Measurements from ENCODE around the gene TGFB1I1. TPM values are rescaled to one million over a fixed set of nuclear protein-coding genes. Genes with fewer than 3 reads are reported as not detected.

TGFB1I1 gene
- total and polyA plus RNA-seq, 2 of the 13 experiments (the other 11 are each of a cell fraction or from before 2014, with no cell fraction given), result 0.80 to 2.9 TPM

GRCh38 chr16:31458844-31459686, 12.9 kb upstream of the TGFB1I1 start, which contains the start of gene ARMC5 (continued):
- TF ChIP-seq, protein P1, sequence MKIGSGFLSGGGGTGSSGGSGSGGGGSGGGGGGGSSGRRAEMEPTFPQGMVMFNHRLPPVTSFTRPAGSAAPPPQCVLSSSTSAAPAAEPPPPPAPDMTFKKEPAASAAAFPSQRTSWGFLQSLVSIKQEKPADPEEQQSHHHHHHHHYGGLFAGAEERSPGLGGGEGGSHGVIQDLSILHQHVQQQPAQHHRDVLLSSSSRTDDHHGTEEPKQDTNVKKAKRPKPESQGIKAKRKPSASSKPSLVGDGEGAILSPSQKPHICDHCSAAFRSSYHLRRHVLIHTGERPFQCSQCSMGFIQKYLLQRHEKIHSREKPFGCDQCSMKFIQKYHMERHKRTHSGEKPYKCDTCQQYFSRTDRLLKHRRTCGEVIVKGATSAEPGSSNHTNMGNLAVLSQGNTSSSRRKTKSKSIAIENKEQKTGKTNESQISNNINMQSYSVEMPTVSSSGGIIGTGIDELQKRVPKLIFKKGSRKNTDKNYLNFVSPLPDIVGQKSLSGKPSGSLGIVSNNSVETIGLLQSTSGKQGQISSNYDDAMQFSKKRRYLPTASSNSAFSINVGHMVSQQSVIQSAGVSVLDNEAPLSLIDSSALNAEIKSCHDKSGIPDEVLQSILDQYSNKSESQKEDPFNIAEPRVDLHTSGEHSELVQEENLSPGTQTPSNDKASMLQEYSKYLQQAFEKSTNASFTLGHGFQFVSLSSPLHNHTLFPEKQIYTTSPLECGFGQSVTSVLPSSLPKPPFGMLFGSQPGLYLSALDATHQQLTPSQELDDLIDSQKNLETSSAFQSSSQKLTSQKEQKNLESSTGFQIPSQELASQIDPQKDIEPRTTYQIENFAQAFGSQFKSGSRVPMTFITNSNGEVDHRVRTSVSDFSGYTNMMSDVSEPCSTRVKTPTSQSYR (CRISPR knock-in tag; IDR thresholded peaks at IDR 0.05; ENCODE audit: borderline replicate concordance), result no peak; the same call in 1 of the 2 replicates
- TF ChIP-seq, protein P2, sequence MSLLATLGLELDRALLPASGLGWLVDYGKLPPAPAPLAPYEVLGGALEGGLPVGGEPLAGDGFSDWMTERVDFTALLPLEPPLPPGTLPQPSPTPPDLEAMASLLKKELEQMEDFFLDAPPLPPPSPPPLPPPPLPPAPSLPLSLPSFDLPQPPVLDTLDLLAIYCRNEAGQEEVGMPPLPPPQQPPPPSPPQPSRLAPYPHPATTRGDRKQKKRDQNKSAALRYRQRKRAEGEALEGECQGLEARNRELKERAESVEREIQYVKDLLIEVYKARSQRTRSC (CRISPR knock-in tag; IDR thresholded peaks at IDR 0.05; ENCODE audit: low read depth), result no peak
- TF ChIP-seq POLR2AphosphoS5 (IDR thresholded peaks at IDR 0.05; ENCODE audit: low read depth, low read length) (peak; percentile 77), ZNF607 (CRISPR knock-in tag; IDR thresholded peaks at IDR 0.05; ENCODE audit: borderline replicate concordance) (peak; percentile 86), NR2F1 (CRISPR knock-in tag; IDR thresholded peaks at IDR 0.05) (peak in 1 of 2 experiments; percentile 30; a peak in 2 of 4 replicates), ZNF296 (CRISPR knock-in tag; conservative IDR thresholded peaks at IDR 0.05) (no peak), RCOR2 (CRISPR knock-in tag; IDR thresholded peaks at IDR 0.05) (peak; percentile 63; the same call in 1 of the 2 replicates), TCF7 (IDR thresholded peaks at IDR 0.05; ENCODE audit: low read depth) (no peak), ARNTL (CRISPR knock-in tag; IDR thresholded peaks at IDR 0.05) (peak; percentile 78; the same call in 1 of the 2 replicates), ZKSCAN5 (CRISPR knock-in tag; IDR thresholded peaks at IDR 0.05) (0 out of 2 replicates have a peak, but pooled peaks have one; percentile 11), BCL6 (CRISPR knock-in tag; IDR thresholded peaks at IDR 0.05) (peak; percentile 88), KDM5B (CRISPR knock-in tag; IDR thresholded peaks at IDR 0.05; ENCODE audit: borderline replicate concordance) (peak; percentile 86), GATAD2A (CRISPR knock-in tag; IDR thresholded peaks at IDR 0.05) (peak; percentile 66), ZNF382 (CRISPR knock-in tag; IDR thresholded peaks at IDR 0.05; ENCODE audit: borderline replicate concordance) (no peak), ZNF616 (CRISPR knock-in tag; IDR thresholded peaks at IDR 0.05; ENCODE audit: low read depth) (peak; percentile 71; the same call in 1 of the 2 replicates), KDM2A (CRISPR knock-in tag; IDR thresholded peaks at IDR 0.05; ENCODE audit: borderline replicate concordance, low read depth) (peak; percentile 92), ZNF788 (CRISPR knock-in tag; IDR thresholded peaks at IDR 0.05; ENCODE audit: borderline replicate concordance) (peak; percentile 16; the same call in 1 of the 2 replicates), GPBP1L1 (CRISPR knock-in tag; IDR thresholded peaks at IDR 0.05) (no peak), MAZ (IDR thresholded peaks at IDR 0.05; ENCODE audit: borderline replicate concordance, low read depth, low read length) (no peak; the same call in 1 of the 2 replicates), MAZ (CRISPR knock-in tag; IDR thresholded peaks at IDR 0.05; ENCODE audit: low read depth) (peak; percentile 74), KLF15 (CRISPR knock-in tag; IDR thresholded peaks at IDR 0.05; ENCODE audit: borderline replicate concordance) (peak; percentile 83; the same call in 1 of the 2 replicates), ZBTB21 (CRISPR knock-in tag; IDR thresholded peaks at IDR 0.05) (peak; percentile 98), ERF (CRISPR knock-in tag; IDR thresholded peaks at IDR 0.05) (peak; percentile 90; the same call in 1 of the 2 replicates), GFI1 (CRISPR knock-in tag; IDR thresholded peaks at IDR 0.05; ENCODE audit: borderline replicate concordance) (peak; percentile 17; the same call in 1 of the 2 replicates), CENPX (CRISPR knock-in tag; IDR thresholded peaks at IDR 0.05) (no peak), HMG20B (CRISPR knock-in tag; conservative IDR thresholded peaks at IDR 0.05) (no peak)
